Upper lobe of left lung (tissue), 4 donors: Measurements from ENCODE around the gene MRPS16.

Experiments
- CTCF ChIP-seq, 6 experiments: fragments of 450-650 bp in 4 of 6; fragments of 200-600 bp in 2 of 6; sonication (generic) in 2 of 6; IDR thresholded peaks; one replicate each; pipeline ENCODE4 v1.5.1; 2016 to 2019; ENCODE audit warnings: antibody characterized with exemption in 6 of 6
- EP300 ChIP-seq, 4 donors: sonication (generic); formaldehyde crosslinking; IDR thresholded peaks; one replicate each; pipeline ENCODE4 v1.5.1; 2017; ENCODE audit warnings: antibody characterized with exemption in 4 of 4, control low read depth in 2 of 4
- POLR2A ChIP-seq, 4 donors: fragments of 450-650 bp; IDR thresholded peaks; one replicate each; pipeline ENCODE4 v1.5.1; 2016 to 2017; ENCODE audit warnings: antibody characterized with exemption in 4 of 4, mild to moderate bottlenecking in 2 of 4
- POLR2AphosphoS5 ChIP-seq, 2 donors: sonication (generic); formaldehyde crosslinking; IDR thresholded peaks; one replicate each; pipeline ENCODE4 v1.5.1; 2017; ENCODE audit warnings: antibody characterized with exemption in 2 of 2

GRCh38 chr10:73206385-73206784 lies 46.1 kb downstream of the MRPS16 start:
- TF ChIP-seq POLR2A (IDR thresholded peaks at IDR 0.05), result no peak
- no peak for TF ChIP-seq EP300 (IDR thresholded peaks at IDR 0.05)
- no peak for TF ChIP-seq CTCF (IDR thresholded peaks at IDR 0.05)
- TF ChIP-seq POLR2AphosphoS5 (IDR thresholded peaks at IDR 0.05), result no peak
